NCI-H345 treated with DMSO at 0.1 percent for 48 hours (cell line): ENCODE measurements around the gene LURAP1L.
"Not testable (repeated sequence)": the region's sequence is repeated elsewhere in the genome, so short reads cannot be mapped to it uniquely, and the experiment has no call there.

Experiments used
- DNase-seq: peaks from one replicate; lab custom pipeline; 2025; ENCODE audit not compliant: unreplicated experiment; lab: John Stamatoyannopoulos, UW

Gene LURAP1L

DNA sequence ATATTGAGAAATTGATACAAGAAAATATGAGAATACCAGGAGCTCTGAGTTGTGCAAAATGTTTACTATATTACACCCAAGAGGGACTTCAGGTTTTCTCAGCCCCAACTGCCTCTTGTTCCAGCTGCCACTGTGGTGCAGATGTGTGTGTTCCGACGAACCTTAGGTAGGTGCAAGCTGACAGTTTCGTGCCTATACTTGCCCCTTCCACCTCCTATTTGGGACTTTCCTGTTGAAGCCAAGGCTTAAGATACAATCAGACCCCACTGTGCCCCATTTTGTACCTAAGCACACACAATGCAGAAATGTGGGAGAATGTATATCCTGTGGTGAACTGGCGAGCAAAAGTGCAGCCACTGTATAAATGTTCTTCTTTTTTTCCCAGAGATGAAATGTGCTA lies 80.2 kb downstream of the LURAP1L start:
- DNase-seq, result no peak

DNA sequence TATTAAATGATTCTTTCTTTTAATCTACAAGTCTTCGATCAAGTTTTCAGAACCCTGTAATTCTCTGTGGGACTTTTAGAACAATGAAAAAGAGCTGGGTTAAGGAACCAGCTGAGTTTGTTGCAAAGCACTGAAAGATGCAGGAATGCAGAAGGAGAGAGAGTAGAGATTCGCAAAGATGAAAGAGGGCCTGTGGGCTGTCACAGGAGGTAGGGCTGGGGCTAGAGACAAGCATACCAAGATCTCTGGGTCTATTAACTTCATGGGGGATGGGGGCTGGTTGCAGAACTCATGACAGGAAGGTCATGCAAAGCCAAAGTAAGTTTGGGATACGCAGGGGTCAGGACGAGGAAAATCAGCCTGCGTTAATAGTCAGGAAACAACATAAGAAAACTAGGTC lies 81.8 kb downstream of the LURAP1L start:
- DNase-seq, result no peak

DNA sequence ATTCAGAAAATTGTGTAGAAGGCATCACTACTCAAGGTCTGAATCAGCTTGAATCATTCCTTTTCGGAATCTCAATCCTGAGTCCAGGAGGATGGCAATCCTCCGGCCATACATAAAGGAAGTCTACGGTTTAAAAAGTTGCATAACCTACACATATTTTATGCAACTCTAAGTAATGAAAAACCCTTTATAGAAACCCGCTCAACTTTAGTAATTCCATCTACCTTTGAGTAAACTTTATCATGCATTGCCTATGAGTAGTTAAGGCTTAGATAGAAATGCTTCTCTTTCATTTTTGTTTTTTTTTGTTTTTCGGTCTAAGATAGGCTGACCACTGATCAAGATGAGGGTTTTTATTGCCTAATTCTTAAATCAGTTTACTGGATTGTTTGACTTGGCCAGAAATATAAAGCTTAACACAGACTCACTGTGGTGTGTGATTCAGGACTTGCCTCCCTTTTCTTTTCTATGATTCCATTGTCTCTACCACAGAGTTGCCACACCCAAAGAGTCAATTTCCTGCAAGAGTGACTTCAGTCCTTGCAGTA lies 85.0 kb downstream of the LURAP1L start:
- DNase-seq, result no peak

GRCh38 chr9:12860998-12861397 lies 86.2 kb downstream of the LURAP1L start:
- no peak for DNase-seq

GRCh38 chr9:12862611-12863410 lies 88.0 kb downstream of the LURAP1L start:
- DNase-seq, result no peak

DNA sequence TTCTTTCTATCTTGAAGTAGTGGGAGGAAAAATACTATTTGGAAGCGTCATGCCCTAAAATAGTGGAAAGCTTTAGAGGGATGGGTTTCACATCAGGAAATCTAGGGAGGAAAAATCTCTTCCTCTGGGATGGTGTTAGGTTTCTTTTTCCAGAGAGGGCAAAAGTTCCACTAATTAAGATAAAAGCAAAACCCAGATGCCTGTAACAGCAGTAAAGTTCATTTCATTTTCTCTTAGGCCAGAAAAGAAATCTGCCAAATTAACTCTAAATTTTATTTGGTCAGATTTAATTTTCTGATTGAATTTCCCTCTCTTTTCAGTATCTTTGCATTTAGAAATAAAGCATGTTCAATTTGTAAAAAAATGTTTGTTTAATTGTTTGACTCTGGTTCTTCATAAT lies 88.8 kb downstream of the LURAP1L start:
- DNase-seq, result no peak

- not testable (repeated sequence) for DNase-seq
Observed at GRCh38 chr9:12865380-12865779, 90.6 kb downstream of the LURAP1L start.
